Astrocyte (in vitro differentiated cells and primary cell): ENCODE results near the gene THOC1. TPM values are rescaled to one million over a fixed set of nuclear protein-coding genes. Genes with fewer than 3 reads are reported as not detected.

Experiments
- DNase-seq: peaks from one replicate; pipeline ENCODE4 v3.0.0-alpha.2; 2010; ENCODE audit warnings: low read depth
- FAIRE-seq: peaks from 2 replicates; lab custom pipeline; 2011; peaks lifted over from hg19 to GRCh38; lab: Jason Lieb, UNC
- H2AFZ ChIP-seq: 2 replicates; pipeline ENCODE4 v1.6.0; 2012; ENCODE audit warnings: low read depth, low read length, inconsistent platforms
- H3K27ac ChIP-seq: 2 replicates; pipeline ENCODE4 v1.5.1; 2011; ENCODE audit warnings: low read depth, low read length, inconsistent platforms
- H3K27me3 ChIP-seq: 2 replicates; pipeline ENCODE4 v1.6.0; 2011; ENCODE audit warnings: low read length, inconsistent platforms; ENCODE audit not compliant: insufficient read depth
- H3K36me3 ChIP-seq: 2 replicates; pipeline ENCODE4 v1.5.1; 2011; ENCODE audit warnings: low read length, inconsistent platforms; ENCODE audit not compliant: insufficient read depth
- H3K4me1 ChIP-seq: 2 replicates; pipeline ENCODE4 v1.5.1; 2011; ENCODE audit warnings: low read length, inconsistent platforms; ENCODE audit not compliant: insufficient read depth
- H3K4me2 ChIP-seq: 2 replicates; pipeline ENCODE4 v1.6.0; 2012; ENCODE audit warnings: low read length, inconsistent platforms
- H3K4me3 ChIP-seq: 2 replicates; pipeline ENCODE4 v1.5.1; 2011; ENCODE audit warnings: low read depth, mild to moderate bottlenecking, low read length, inconsistent platforms; ENCODE audit not compliant: insufficient read depth
- H3K79me2 ChIP-seq: 2 replicates; pipeline ENCODE4 v1.6.0; 2012; ENCODE audit warnings: mild to moderate bottlenecking, low read length, inconsistent platforms; ENCODE audit not compliant: insufficient read depth
- H3K9ac ChIP-seq: 2 replicates; pipeline ENCODE4 v1.6.0; 2012; ENCODE audit warnings: mild to moderate bottlenecking, low read length, inconsistent platforms
- H3K9me3 ChIP-seq: 2 replicates; pipeline ENCODE4 v1.5.1; 2012; ENCODE audit warnings: low read depth, mild to moderate bottlenecking, low read length, inconsistent platforms; ENCODE audit not compliant: insufficient read depth
- H4K20me1 ChIP-seq: 2 replicates; pipeline ENCODE4 v1.6.0; 2012; ENCODE audit warnings: low read length, inconsistent platforms; ENCODE audit not compliant: insufficient read depth
- H3K27ac Mint-ChIP-seq: one replicate; pipeline ENCODE4 v1.8.0; 2021; ENCODE audit warnings: mild to moderate bottlenecking, mixed read lengths; ENCODE audit not compliant: unreplicated experiment
- H3K27me3 Mint-ChIP-seq: one replicate; pipeline ENCODE4 v1.8.0; 2021; ENCODE audit warnings: low read depth, mixed read lengths; ENCODE audit not compliant: unreplicated experiment
- H3K36me3 Mint-ChIP-seq: one replicate; pipeline ENCODE4 v1.8.0; 2021; ENCODE audit warnings: low read depth, mixed read lengths; ENCODE audit not compliant: unreplicated experiment
- H3K4me1 Mint-ChIP-seq: one replicate; pipeline ENCODE4 v1.8.0; 2021; ENCODE audit warnings: low read depth, mixed read lengths; ENCODE audit not compliant: unreplicated experiment
- H3K4me3 Mint-ChIP-seq: one replicate; pipeline ENCODE4 v1.8.0; 2021; ENCODE audit warnings: mild to moderate bottlenecking, moderate library complexity, mixed read lengths; ENCODE audit not compliant: unreplicated experiment
- H3K9me3 Mint-ChIP-seq: one replicate; pipeline ENCODE4 v1.8.0; 2021; ENCODE audit warnings: mild to moderate bottlenecking, mixed read lengths; ENCODE audit not compliant: unreplicated experiment
- EZH2 ChIP-seq: IDR thresholded peaks from 2 replicates; pipeline ENCODE4 v1.6.1; 2012; ENCODE audit warnings: mild to moderate bottlenecking, low read length, inconsistent platforms; ENCODE audit not compliant: insufficient read depth
- total RNA-seq: library from RNA; stranded (reverse); gene quantifications from 2 replicates; pipeline ENCODE4 v1.2.1, GENCODE V29; 2021
- TF ChIP-seq, protein P1 (sequence below): IDR thresholded peaks from 2 replicates; pipeline ENCODE4 v1.5.1; 2011; ENCODE audit warnings: low read depth, mild to moderate bottlenecking, inconsistent platforms, low read length, moderate library complexity; ENCODE audit not compliant: insufficient read depth

THOC1 gene
- total RNA-seq, 1 donor from 2014 or later: 23.1 TPM

DNA sequence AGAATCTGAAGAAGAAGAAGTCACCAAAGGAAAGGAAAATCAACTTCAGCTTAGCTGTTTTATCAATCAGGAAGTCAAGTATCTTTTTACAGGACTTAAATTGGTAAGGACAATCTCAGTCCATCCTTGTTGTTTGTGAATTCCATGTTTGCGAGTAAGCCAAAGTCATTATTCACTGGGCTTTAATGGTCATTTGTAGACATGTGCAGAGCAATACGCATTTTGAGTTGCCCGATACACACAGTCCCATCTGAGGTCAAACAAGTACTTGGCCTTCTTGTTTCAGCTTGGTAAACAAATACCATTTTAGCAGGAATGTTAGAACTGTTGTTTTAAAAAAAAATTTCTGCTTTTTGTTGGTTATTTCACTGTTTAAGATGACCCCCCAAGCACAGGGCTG, 68.6 kb downstream of the THOC1 start:
- Histone ChIP-seq H3K4me3 (no peak overlapping the region), H3K36me3 (peaks cover 32% of the 10 kb centered on the region), H2AFZ (no peak overlapping the region), H3K4me1 (no peaks in the 10 kb centered on the region), H3K27ac (no peak overlapping the region), H3K9ac (no peak overlapping the region), H3K79me2 (peaks cover 8% of the 10 kb centered on the region), H3K9me3 (no peaks in the 10 kb centered on the region), H3K4me2 (no peak overlapping the region), H3K27me3 (no peaks in the 10 kb centered on the region), H4K20me1 (peaks cover 12% of the 10 kb centered on the region)
- TF ChIP-seq, protein P1, sequence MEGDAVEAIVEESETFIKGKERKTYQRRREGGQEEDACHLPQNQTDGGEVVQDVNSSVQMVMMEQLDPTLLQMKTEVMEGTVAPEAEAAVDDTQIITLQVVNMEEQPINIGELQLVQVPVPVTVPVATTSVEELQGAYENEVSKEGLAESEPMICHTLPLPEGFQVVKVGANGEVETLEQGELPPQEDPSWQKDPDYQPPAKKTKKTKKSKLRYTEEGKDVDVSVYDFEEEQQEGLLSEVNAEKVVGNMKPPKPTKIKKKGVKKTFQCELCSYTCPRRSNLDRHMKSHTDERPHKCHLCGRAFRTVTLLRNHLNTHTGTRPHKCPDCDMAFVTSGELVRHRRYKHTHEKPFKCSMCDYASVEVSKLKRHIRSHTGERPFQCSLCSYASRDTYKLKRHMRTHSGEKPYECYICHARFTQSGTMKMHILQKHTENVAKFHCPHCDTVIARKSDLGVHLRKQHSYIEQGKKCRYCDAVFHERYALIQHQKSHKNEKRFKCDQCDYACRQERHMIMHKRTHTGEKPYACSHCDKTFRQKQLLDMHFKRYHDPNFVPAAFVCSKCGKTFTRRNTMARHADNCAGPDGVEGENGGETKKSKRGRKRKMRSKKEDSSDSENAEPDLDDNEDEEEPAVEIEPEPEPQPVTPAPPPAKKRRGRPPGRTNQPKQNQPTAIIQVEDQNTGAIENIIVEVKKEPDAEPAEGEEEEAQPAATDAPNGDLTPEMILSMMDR: no peak
- no peak for TF ChIP-seq EZH2
- no peak overlapping the region for H3K27ac Mint-ChIP-seq
- H3K27me3 Mint-ChIP-seq: no peaks in the 10 kb centered on the region
- no peak for FAIRE-seq
- no peak for DNase-seq
- H3K4me1 Mint-ChIP-seq: no peaks in the 10 kb centered on the region
- no peaks in the 10 kb centered on the region for H3K9me3 Mint-ChIP-seq
- peaks cover 15% of the 10 kb centered on the region for H3K36me3 Mint-ChIP-seq
- no peak overlapping the region for H3K4me3 Mint-ChIP-seq

DNA sequence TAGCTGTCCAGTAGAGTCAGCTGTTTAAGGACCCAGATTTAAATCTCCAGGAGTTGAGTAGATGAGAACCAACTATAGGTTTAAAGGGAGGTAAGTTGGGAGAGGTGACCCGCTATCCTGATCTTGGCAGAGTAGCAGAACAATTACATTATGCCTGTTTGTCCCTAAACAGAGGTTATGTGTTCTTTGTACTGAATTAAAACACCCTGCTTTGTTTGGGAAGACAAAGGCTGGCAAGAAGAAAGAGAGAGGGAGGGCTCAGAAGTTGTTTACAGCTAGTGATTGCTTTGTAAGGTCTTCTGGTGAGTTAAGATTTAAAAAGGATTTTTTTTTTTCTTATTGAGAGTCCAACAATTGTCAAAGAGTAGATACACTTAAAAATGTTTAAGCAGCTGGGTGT, 72.2 kb downstream of the THOC1 start:
- Mint-ChIP-seq H3K27me3 (no peaks in the 10 kb centered on the region), H3K4me3 (no peak overlapping the region), H3K9me3 (no peaks in the 10 kb centered on the region), H3K27ac (no peak overlapping the region), H3K36me3 (peaks cover 13% of the 10 kb centered on the region), H3K4me1 (peaks cover 1% of the 10 kb centered on the region)
- Histone ChIP-seq H3K27me3 (no peaks in the 10 kb centered on the region), H3K4me1 (no peaks in the 10 kb centered on the region), H3K4me2 (no peak overlapping the region), H3K9me3 (no peaks in the 10 kb centered on the region), H3K79me2 (peaks cover 18% of the 10 kb centered on the region), H4K20me1 (peaks cover 12% of the 10 kb centered on the region), H3K36me3 (peaks cover 27% of the 10 kb centered on the region), H3K4me3 (no peak overlapping the region), H2AFZ (no peak overlapping the region), H3K9ac (no peak overlapping the region), H3K27ac (no peak overlapping the region)
- TF ChIP-seq EZH2: no peak
- TF ChIP-seq, protein P1: no peak
- DNase-seq (no peak), FAIRE-seq (no peak)

DNA sequence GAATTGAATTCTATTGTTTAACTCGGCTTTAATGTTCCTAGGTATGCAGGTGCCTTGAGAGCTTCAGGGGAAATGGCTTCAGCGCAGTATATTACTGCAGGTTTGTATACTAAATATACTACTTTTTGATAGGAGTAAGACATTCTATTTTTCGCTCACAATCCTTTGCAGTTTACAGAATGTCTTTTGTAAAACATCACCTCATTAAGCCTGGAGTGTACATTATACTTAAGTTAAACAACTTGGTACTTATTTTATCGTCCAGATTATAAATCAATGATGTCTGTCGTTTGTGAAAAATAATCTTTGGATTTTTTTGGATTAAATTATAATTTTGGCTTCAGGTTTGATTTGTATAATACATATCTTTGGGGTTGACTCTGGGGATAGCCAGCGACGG, 75.0 kb downstream of the THOC1 start:
- Histone ChIP-seq H3K4me1 (no peaks in the 10 kb centered on the region), H3K27ac (no peak overlapping the region), H2AFZ (no peak overlapping the region), H4K20me1 (peaks cover 27% of the 10 kb centered on the region), H3K9ac (no peak overlapping the region), H3K4me2 (no peak overlapping the region), H3K36me3 (peaks cover 2% of the 10 kb centered on the region), H3K27me3 (no peaks in the 10 kb centered on the region), H3K4me3 (no peak overlapping the region), H3K79me2 (peaks cover 43% of the 10 kb centered on the region), H3K9me3 (no peaks in the 10 kb centered on the region)
- peaks cover 12% of the 10 kb centered on the region for H3K36me3 Mint-ChIP-seq
- TF ChIP-seq, protein P1: no peak
- TF ChIP-seq EZH2: no peak
- FAIRE-seq (no peak), DNase-seq (no peak)
- no peaks in the 10 kb centered on the region for H3K9me3 Mint-ChIP-seq
- no peak overlapping the region for H3K4me3 Mint-ChIP-seq
- H3K27me3 Mint-ChIP-seq: no peaks in the 10 kb centered on the region
- no peak overlapping the region for H3K27ac Mint-ChIP-seq
- peaks cover 1% of the 10 kb centered on the region for H3K4me1 Mint-ChIP-seq
